Lower lobe of right lung (tissue), 2 donors: ENCODE measurements around the gene PALLD. TPM values are rescaled to one million over a fixed set of nuclear protein-coding genes. Genes with fewer than 3 reads are reported as not detected.

Source experiments
- ATAC-seq, 2 donors: fragments of 200-7000 bp; cut with Tn5 transposase; one replicate each; pipeline ENCODE4 v1.9.1; 2020 to 2022; ENCODE audit warnings: mild to moderate bottlenecking in 2 of 2, moderate library complexity in 2 of 2
- DNase-seq: peaks from one replicate; pipeline ENCODE4 v3.0.0-alpha.2; 2020
- H3K27ac ChIP-seq: fragments of 200-600 bp; one replicate; pipeline ENCODE4 v1.8.0; 2022
- H3K27me3 ChIP-seq: fragments of 200-600 bp; one replicate; pipeline ENCODE4 v1.8.0; 2022; ENCODE audit warnings: low read depth
- H3K36me3 ChIP-seq: fragments of 200-600 bp; one replicate; pipeline ENCODE4 v1.8.0; 2022; ENCODE audit warnings: mild to moderate bottlenecking
- H3K4me1 ChIP-seq: fragments of 200-600 bp; one replicate; pipeline ENCODE4 v1.8.0; 2022
- H3K4me3 ChIP-seq: fragments of 200-600 bp; one replicate; pipeline ENCODE4 v1.8.0; 2022; ENCODE audit warnings: mild to moderate bottlenecking
- H3K9me3 ChIP-seq: fragments of 200-600 bp; one replicate; pipeline ENCODE4 v1.8.0; 2022
- intact Hi-C: fragments of 100-400 bp; cut with DNase I; formaldehyde crosslinking; loops from one replicate; pipeline ENCODE4 v1.11.0; 2022
- total RNA-seq: library from RNA; stranded (reverse); fragmentation: NEBNext Ultra II Directional; extraction: Animal tissue kit (Norgen Biotek cat#: 25700); gene quantifications from one replicate; pipeline ENCODE4 v1.2.1, GENCODE V29; 2021
- TF ChIP-seq, protein P1 (sequence below): fragments of 200-600 bp; IDR thresholded peaks from one replicate; pipeline ENCODE4 v1.8.0; 2022; ENCODE audit warnings: antibody characterized with exemption, mild to moderate bottlenecking
- donor health status: DM: no; HTN: yes; CAD: no; lungs with severe emphysema.

Gene PALLD
- total RNA-seq, 1 donor from 2014 or later: 91.9 TPM

DNA sequence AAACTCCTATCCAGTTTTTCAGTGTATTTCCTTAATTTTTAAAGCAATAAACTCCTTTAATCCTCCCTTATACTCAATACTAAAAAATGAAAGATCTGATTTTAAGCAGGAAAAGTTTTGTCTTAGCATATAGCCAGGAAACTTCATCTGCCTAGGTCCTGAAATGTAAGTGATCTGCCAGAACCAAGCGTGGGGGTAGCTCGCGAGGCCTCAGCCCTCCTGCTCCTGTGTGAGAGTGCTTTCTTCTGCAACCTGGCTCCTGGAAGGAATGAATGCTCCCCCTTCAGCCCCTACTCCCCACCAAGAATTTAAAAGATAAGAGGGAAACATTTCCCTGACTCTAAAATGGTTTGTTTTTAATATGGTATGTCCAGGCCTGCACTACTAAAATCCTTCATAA lies 353.1 kb downstream of the PALLD start:
- intact Hi-C loops: no loop called here
- no peak for ATAC-seq
- no peaks in the 10 kb centered on the region for H3K36me3 ChIP-seq
- TF ChIP-seq, protein P1, sequence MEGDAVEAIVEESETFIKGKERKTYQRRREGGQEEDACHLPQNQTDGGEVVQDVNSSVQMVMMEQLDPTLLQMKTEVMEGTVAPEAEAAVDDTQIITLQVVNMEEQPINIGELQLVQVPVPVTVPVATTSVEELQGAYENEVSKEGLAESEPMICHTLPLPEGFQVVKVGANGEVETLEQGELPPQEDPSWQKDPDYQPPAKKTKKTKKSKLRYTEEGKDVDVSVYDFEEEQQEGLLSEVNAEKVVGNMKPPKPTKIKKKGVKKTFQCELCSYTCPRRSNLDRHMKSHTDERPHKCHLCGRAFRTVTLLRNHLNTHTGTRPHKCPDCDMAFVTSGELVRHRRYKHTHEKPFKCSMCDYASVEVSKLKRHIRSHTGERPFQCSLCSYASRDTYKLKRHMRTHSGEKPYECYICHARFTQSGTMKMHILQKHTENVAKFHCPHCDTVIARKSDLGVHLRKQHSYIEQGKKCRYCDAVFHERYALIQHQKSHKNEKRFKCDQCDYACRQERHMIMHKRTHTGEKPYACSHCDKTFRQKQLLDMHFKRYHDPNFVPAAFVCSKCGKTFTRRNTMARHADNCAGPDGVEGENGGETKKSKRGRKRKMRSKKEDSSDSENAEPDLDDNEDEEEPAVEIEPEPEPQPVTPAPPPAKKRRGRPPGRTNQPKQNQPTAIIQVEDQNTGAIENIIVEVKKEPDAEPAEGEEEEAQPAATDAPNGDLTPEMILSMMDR: no peak
- no peaks in the 10 kb centered on the region for H3K27me3 ChIP-seq
- DNase-seq: no peak
- no peak overlapping the region for H3K4me3 ChIP-seq
- H3K4me1 ChIP-seq: peaks cover 59% of the 10 kb centered on the region
- peak overlapping the region; percentile 19 for H3K27ac ChIP-seq
- no peaks in the 10 kb centered on the region for H3K9me3 ChIP-seq

DNA sequence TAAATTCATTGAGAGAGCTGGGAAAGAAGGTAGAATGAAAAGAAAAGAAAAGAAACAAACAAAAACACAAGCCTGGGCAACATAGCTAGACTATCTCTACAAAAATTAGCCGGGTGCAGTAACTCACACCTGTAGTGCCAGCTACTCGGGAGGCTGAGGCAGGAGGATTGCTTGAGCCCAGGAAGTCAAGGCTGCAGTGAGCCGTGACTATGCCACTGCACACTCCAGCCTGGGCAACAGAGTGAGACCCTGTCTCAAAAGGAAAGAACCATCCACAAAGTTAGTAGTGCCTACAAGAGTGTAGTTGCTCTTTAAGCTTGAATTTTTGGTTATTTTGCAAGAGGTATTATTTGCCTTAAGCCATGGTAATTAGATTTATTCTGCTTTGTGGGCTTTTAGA lies 355.5 kb downstream of the PALLD start:
- no peaks in the 10 kb centered on the region for H3K9me3 ChIP-seq
- H3K36me3 ChIP-seq: peaks cover 5% of the 10 kb centered on the region
- no peak overlapping the region for H3K4me3 ChIP-seq
- ATAC-seq (no peak), DNase-seq (no peak)
- no peaks in the 10 kb centered on the region for H3K27me3 ChIP-seq
- intact Hi-C loops: no loop called here
- peak overlapping the region; percentile 1 for H3K27ac ChIP-seq
- TF ChIP-seq, protein P1: no peak
- peaks cover 64% of the 10 kb centered on the region for H3K4me1 ChIP-seq

DNA sequence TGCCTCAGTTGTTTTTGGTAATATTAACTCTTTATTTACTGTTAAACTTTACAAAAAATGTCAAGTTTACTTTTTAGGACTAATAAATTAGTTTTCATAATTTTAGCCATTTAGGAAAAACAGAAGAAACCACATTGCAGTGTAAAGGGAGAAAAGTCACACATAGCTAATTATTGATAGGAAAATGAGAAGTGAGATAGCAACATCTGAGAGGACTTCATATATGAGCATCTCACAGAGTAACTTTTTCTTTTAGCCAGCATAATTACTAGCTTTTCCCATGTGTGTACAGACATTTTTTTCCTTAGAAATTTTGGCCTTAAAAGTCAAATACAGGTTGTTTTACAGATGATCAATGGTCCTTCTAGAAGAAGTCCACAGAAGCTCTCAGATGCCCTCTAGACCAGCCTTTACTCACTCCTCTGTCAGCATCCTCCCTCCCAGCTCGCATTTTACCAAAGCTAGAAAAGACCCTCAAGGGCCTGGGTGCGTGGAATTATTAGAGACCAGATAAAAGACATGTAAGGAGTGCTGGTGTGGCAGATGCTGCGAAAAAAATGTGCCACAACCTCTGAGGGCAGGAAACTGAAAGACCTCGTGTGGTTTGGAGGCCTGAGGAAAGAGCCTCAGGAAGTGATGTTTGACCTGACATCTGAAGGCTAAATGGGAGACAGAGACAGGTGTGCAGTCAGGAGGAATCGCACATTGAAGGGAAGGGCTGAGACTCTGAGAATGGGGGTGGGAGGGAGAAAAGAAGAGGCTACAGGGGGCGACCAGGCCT lies 356.3 kb downstream of the PALLD start:
- Histone ChIP-seq H3K4me1 (peaks cover 63% of the 10 kb centered on the region), H3K27ac (peak overlapping the region; percentile 11), H3K9me3 (no peaks in the 10 kb centered on the region), H3K4me3 (no peak overlapping the region), H3K27me3 (no peaks in the 10 kb centered on the region), H3K36me3 (peaks cover 5% of the 10 kb centered on the region)
- DNase-seq (no peak), ATAC-seq (no peak)
- intact Hi-C loops: no loop called here
- TF ChIP-seq, protein P1: no peak

DNA sequence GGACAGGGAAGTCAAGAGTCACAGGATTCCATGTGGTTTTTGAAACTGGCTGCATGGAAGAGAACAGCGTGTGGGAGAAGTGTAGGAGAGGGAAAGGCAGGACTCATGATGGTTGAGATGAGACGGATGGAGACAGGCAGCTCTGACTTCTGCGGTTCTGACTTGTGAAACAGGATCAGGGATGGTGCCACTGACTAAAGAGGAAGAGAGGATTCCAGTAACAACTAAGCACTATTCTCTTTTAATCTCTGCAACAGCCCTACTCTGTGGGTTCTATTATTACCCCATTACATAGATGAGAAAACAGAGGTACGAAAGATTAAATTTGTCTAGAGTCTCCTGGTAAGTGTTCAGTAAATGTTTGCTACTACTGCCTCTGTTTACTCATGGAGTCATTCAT lies 356.9 kb downstream of the PALLD start:
- H3K4me1 ChIP-seq: peaks cover 57% of the 10 kb centered on the region
- TF ChIP-seq, protein P1: no peak
- DNase-seq (no peak), ATAC-seq (peak; percentile 36 to 64)
- H3K4me3 ChIP-seq: no peak overlapping the region
- H3K36me3 ChIP-seq: peaks cover 5% of the 10 kb centered on the region
- no peaks in the 10 kb centered on the region for H3K27me3 ChIP-seq
- intact Hi-C loops: no loop called here
- H3K9me3 ChIP-seq: no peaks in the 10 kb centered on the region
- H3K27ac ChIP-seq: peak overlapping the region; percentile 41

DNA sequence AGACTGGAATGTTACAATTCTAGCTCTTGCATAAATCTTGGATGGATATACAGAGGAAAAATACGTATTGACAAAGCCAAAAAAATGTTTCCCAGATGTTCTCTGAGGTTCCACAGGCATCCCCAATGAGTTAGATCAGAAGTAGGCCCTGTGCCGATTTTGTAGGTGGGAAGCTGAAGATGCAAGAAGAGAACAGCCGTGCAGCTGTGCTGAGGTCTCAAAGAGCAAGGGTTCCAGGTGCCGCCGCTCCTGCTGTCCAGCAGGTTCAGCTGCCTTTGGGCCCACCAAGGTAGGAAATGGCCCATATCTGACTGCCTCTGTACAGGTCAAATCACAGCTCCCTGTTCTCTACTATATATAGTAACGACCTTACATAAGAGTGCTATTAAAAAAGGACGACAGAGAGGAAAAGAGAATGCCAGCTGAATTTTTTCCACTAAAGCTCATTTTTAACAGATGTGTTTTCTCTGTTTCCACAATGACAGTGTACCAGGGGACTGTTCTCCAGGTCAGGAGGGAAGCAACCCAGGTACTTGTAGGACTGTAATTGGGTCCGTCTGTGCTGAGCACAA lies 357.6 kb downstream of the PALLD start:
- intact Hi-C loops: no loop called here
- no peak for DNase-seq
- peak overlapping the region; percentile 41 for H3K27ac ChIP-seq
- H3K27me3 ChIP-seq: no peaks in the 10 kb centered on the region
- peaks cover 5% of the 10 kb centered on the region for H3K36me3 ChIP-seq
- TF ChIP-seq, protein P1: no peak
- H3K4me3 ChIP-seq: no peak overlapping the region
- H3K4me1 ChIP-seq: peaks cover 53% of the 10 kb centered on the region
- peak; percentile 32 to 45 for ATAC-seq
- H3K9me3 ChIP-seq: no peaks in the 10 kb centered on the region
